Measurements from ENCODE around the gene RHOC. TPM values are rescaled to one million over a fixed set of nuclear protein-coding genes. Genes with fewer than 3 reads are reported as not detected.

The RHOC gene
- total RNA-seq, 1 experiment from 2014 or later, result 197 TPM

DNA sequence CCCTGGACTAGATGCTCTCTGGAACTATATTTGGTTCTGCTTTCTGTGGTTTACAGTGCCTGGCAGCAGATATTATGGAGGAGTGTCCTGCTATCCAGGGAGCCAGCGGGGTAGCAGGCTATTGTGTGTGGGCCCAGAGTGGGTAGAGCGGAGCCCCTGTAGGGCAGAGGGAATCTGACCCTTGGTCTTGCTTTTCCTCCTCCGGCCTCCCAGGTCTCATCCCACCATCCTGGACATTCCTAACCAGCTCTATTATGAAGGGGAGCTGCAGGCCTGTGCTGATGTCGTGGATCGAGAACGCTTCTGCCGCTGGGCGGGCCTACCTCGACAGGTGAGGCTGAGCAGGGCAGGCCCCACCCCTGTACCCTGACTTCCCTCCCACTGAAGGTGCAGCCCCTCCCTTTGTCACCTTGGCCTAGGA, 9.1 kb downstream of the RHOC start:
- DNase-seq (ENCODE audit: low read depth, low spot score) (no peak), ATAC-seq (no peak)
- H3K4me1 ChIP-seq (ENCODE audit: control insufficient read depth, insufficient read depth, low read length), result peaks cover 40% of the 10 kb centered on the region
- no peaks in the 10 kb centered on the region; the same call in 1 of the 2 replicates for H3K36me3 ChIP-seq (ENCODE audit: control insufficient read depth, insufficient read depth, low read length)
- no peaks in the 10 kb centered on the region for H3K9me3 ChIP-seq (ENCODE audit: control insufficient read depth, insufficient read depth, low read depth, low read length)
- no peak for TF ChIP-seq CTCF (IDR thresholded peaks at IDR 0.05)
- POLR2A ChIA-PET, result no interaction called here
- H3K27ac ChIP-seq (ENCODE audit: low read length), result no peak overlapping the region
- intact Hi-C loops (cut with micrococcal nuclease; ENCODE audit: unreplicated experiment) (no loop called here), in situ Hi-C loops (cut with HindIII; ENCODE audit: low pct_unique_long_range_greater_than_20kb, low sequenced_read_pairs) (no loop called here)
- H3K4me3 ChIP-seq (ENCODE audit: low read depth in 2 of 2, low read length in 2 of 2), result no peak overlapping the region
- BruUV-seq (replicated peaks), result no TSS peak
- CTCF ChIA-PET, result no interaction called here
- no peaks in the 10 kb centered on the region for H3K27me3 ChIP-seq (ENCODE audit: control insufficient read depth, insufficient read depth, low read length)

GRCh38 chr1:112696578-112697314, 10.2 kb downstream of the RHOC start:
- Histone ChIP-seq H3K4me1 (ENCODE audit: control insufficient read depth, insufficient read depth, low read length) (peaks cover 31% of the 10 kb centered on the region), H3K4me3 (ENCODE audit: low read depth in 2 of 2, low read length in 2 of 2) (no peak overlapping the region), H3K27ac (ENCODE audit: low read length) (no peak overlapping the region), H3K9me3 (ENCODE audit: control insufficient read depth, insufficient read depth, low read depth, low read length) (no peaks in the 10 kb centered on the region), H3K27me3 (ENCODE audit: control insufficient read depth, insufficient read depth, low read length) (no peaks in the 10 kb centered on the region), H3K36me3 (ENCODE audit: control insufficient read depth, insufficient read depth, low read length) (no peaks in the 10 kb centered on the region; the same call in 1 of the 2 replicates)
- no TSS peak for BruUV-seq (replicated peaks)
- intact Hi-C loops (cut with micrococcal nuclease; ENCODE audit: unreplicated experiment) (no loop called here), in situ Hi-C loops (cut with HindIII; ENCODE audit: low pct_unique_long_range_greater_than_20kb, low sequenced_read_pairs) (no loop called here)
- no peak for TF ChIP-seq CTCF (IDR thresholded peaks at IDR 0.05)
- no peak for TF ChIP-seq TCF7L2 (IDR thresholded peaks at IDR 0.05; ENCODE audit: low read depth, low read length)
- TF ChIP-seq SIN3A (IDR thresholded peaks at IDR 0.05; ENCODE audit: borderline replicate concordance, insufficient read depth, low read depth, low read length), result no peak
- ATAC-seq, result no peak
- CTCF ChIA-PET, result no interaction called here
- POLR2A ChIA-PET, result no interaction called here
- DNase-seq (ENCODE audit: low read depth, low spot score), result no peak

DNA sequence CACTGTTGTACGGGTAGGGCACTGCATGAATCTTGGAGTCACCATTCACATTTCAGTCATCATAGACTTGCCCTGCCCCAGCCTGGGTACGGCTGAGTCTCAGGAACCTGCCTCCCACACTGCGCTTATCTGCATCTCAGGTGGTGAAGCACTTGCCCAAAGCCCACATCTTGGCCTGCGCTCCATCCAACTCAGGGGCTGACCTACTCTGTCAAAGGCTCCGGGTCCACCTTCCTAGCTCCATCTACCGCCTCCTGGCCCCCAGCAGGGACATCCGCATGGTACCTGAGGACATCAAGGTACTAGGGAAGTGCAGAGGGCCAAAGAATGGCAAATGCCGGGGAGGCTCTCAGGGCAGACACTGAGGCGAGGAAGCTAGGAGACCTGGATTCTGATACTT, 11.7 kb downstream of the RHOC start:
- no TSS peak for BruUV-seq (replicated peaks)
- H3K4me3 ChIP-seq (ENCODE audit: low read depth in 2 of 2, low read length in 2 of 2), result no peak overlapping the region
- no peaks in the 10 kb centered on the region; the same call in 1 of the 2 replicates for H3K36me3 ChIP-seq (ENCODE audit: control insufficient read depth, insufficient read depth, low read length)
- H3K27ac ChIP-seq (ENCODE audit: low read length), result no peak overlapping the region
- H3K9me3 ChIP-seq (ENCODE audit: control insufficient read depth, insufficient read depth, low read depth, low read length), result no peaks in the 10 kb centered on the region
- no peaks in the 10 kb centered on the region for H3K27me3 ChIP-seq (ENCODE audit: control insufficient read depth, insufficient read depth, low read length)
- in situ Hi-C loops (cut with HindIII; ENCODE audit: low pct_unique_long_range_greater_than_20kb, low sequenced_read_pairs), result no loop called here
- intact Hi-C loops (cut with micrococcal nuclease; ENCODE audit: unreplicated experiment), result no loop called here
- TF ChIP-seq, protein P1, sequence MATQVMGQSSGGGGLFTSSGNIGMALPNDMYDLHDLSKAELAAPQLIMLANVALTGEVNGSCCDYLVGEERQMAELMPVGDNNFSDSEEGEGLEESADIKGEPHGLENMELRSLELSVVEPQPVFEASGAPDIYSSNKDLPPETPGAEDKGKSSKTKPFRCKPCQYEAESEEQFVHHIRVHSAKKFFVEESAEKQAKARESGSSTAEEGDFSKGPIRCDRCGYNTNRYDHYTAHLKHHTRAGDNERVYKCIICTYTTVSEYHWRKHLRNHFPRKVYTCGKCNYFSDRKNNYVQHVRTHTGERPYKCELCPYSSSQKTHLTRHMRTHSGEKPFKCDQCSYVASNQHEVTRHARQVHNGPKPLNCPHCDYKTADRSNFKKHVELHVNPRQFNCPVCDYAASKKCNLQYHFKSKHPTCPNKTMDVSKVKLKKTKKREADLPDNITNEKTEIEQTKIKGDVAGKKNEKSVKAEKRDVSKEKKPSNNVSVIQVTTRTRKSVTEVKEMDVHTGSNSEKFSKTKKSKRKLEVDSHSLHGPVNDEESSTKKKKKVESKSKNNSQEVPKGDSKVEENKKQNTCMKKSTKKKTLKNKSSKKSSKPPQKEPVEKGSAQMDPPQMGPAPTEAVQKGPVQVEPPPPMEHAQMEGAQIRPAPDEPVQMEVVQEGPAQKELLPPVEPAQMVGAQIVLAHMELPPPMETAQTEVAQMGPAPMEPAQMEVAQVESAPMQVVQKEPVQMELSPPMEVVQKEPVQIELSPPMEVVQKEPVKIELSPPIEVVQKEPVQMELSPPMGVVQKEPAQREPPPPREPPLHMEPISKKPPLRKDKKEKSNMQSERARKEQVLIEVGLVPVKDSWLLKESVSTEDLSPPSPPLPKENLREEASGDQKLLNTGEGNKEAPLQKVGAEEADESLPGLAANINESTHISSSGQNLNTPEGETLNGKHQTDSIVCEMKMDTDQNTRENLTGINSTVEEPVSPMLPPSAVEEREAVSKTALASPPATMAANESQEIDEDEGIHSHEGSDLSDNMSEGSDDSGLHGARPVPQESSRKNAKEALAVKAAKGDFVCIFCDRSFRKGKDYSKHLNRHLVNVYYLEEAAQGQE (IDR thresholded peaks at IDR 0.05; ENCODE audit: insufficient read depth in 1 of 2, low read depth in 2 of 2, low read length in 1 of 2), result no peak
- TF ChIP-seq CTCF (IDR thresholded peaks at IDR 0.05) (no peak), TCF7L2 (IDR thresholded peaks at IDR 0.05; ENCODE audit: low read depth, low read length) (no peak), SIN3A (IDR thresholded peaks at IDR 0.05; ENCODE audit: borderline replicate concordance, insufficient read depth, low read depth, low read length) (no peak), POLR2AphosphoS5 (IDR thresholded peaks at IDR 0.05; ENCODE audit: low read depth, low read length) (no peak)
- ChIA-PET POLR2A (no interaction called here), CTCF (no interaction called here)
- no peak for DNase-seq (ENCODE audit: low read depth, low spot score)
- peaks cover 16% of the 10 kb centered on the region for H3K4me1 ChIP-seq (ENCODE audit: control insufficient read depth, insufficient read depth, low read length)
- ATAC-seq, result no peak

All from Panc1 (cell line).